Rectal smooth muscle tissue (tissue), 1 donor: ENCODE measurements around the gene LAMA5.

Source experiments
- H3K27ac ChIP-seq: one replicate; pipeline ENCODE4 v1.7.0; 2013; ENCODE audit warnings: low read depth, low read length, inconsistent platforms
- H3K27me3 ChIP-seq: one replicate; pipeline ENCODE4 v1.7.0; 2013; ENCODE audit warnings: low read length; ENCODE audit not compliant: control insufficient read depth, insufficient read depth
- H3K36me3 ChIP-seq: one replicate; pipeline ENCODE4 v1.7.0; 2013; ENCODE audit warnings: low read length; ENCODE audit not compliant: control insufficient read depth, insufficient read depth
- H3K4me1 ChIP-seq: one replicate; pipeline ENCODE4 v1.7.0; 2013; ENCODE audit warnings: low read length; ENCODE audit not compliant: control insufficient read depth, insufficient read depth
- H3K4me3 ChIP-seq: one replicate; pipeline ENCODE4 v1.7.0; 2013; ENCODE audit warnings: low read length
- H3K9ac ChIP-seq: one replicate; pipeline ENCODE4 v1.7.0; 2013; ENCODE audit warnings: low read length

LAMA5 gene

DNA sequence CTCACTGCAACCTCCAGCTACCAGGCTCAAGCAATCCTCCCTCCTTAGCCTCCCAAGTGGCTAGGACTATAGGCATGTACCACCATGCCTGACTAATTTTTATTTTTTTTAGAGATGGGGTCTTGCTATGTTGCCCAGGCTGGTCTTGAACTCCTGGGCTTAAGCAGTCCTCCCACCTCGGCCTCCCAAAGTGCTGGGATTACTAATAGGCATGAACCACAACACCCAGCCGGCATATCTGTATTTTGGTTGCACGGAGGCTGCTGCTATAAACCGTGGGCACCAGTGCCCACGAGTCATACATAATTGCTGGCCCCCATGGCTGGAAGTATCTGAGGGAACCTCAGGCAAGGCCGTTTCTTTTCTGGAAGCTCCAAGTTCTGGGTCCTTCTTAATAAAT, 82.7 kb downstream of the LAMA5 start:
- Histone ChIP-seq H3K4me3 (no peak overlapping the region), H3K4me1 (no peaks in the 10 kb centered on the region), H3K36me3 (peaks cover 50% of the 10 kb centered on the region), H3K27ac (no peak overlapping the region), H3K27me3 (no peaks in the 10 kb centered on the region), H3K9ac (no peak overlapping the region)

- no peak overlapping the region for H3K9ac ChIP-seq
- H3K36me3 ChIP-seq: peaks cover 55% of the 10 kb centered on the region
- no peaks in the 10 kb centered on the region for H3K27me3 ChIP-seq
- H3K4me1 ChIP-seq: no peaks in the 10 kb centered on the region
- H3K4me3 ChIP-seq: no peak overlapping the region
- H3K27ac ChIP-seq: no peak overlapping the region
Measured at GRCh38 chr20:62282877-62283503, 84.1 kb downstream of the LAMA5 start.

GRCh38 chr20:62282103-62282502, 85.0 kb downstream of the LAMA5 start:
- Histone ChIP-seq H3K4me3 (no peak overlapping the region), H3K36me3 (peaks cover 51% of the 10 kb centered on the region), H3K4me1 (no peaks in the 10 kb centered on the region), H3K27ac (no peak overlapping the region), H3K9ac (no peak overlapping the region), H3K27me3 (no peaks in the 10 kb centered on the region)

- H3K4me3 ChIP-seq: no peak overlapping the region
- no peak overlapping the region for H3K9ac ChIP-seq
- peaks cover 45% of the 10 kb centered on the region for H3K36me3 ChIP-seq
- H3K4me1 ChIP-seq: no peaks in the 10 kb centered on the region
- H3K27me3 ChIP-seq: no peaks in the 10 kb centered on the region
- no peak overlapping the region for H3K27ac ChIP-seq
Measured at GRCh38 chr20:62281161-62281933, 85.8 kb downstream of the LAMA5 start.

DNA sequence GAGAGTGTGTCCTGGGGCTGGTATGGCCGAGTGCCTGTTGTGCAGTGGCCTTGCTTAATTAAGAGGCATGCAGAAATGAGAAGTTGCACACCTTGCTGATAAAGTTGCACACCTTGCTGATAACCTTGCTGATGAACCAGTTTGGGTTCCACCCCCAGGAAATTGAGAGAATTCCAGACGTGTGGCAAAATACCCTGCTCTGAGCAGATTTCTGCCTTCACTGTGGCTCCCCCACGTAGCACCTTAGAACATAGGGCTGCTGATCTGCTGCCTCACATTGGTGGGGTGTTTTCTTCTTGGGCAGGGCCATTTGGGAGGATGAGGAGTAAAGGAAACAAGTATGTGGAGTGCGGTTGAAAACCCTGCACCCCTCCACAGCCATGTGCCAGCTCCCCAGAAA, 86.8 kb downstream of the LAMA5 start:
- no peaks in the 10 kb centered on the region for H3K27me3 ChIP-seq
- no peak overlapping the region for H3K4me3 ChIP-seq
- H3K27ac ChIP-seq: no peak overlapping the region
- no peaks in the 10 kb centered on the region for H3K4me1 ChIP-seq
- no peak overlapping the region for H3K9ac ChIP-seq
- peaks cover 45% of the 10 kb centered on the region for H3K36me3 ChIP-seq

DNA sequence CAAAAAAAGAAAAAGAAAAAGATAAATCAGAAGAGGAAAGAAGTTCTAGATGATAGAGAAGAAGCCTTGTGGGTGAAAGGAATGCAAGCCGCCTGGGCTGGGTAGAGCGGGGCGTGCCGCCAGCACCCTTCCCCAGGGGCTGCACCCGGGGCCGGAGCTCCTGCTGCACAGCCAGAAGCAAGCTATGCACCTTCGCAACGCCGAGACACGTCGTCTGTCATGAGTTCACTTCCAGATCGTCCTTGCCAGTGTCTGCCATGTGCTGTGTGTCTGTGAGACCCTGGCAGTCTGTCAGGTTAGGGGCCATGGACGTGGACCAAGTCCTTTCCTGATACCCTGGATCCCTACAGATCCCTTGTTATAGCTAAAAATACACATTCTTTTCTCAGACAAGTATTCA, 89.9 kb downstream of the LAMA5 start:
- Histone ChIP-seq H3K4me1 (no peaks in the 10 kb centered on the region), H3K9ac (no peak overlapping the region), H3K36me3 (peaks cover 50% of the 10 kb centered on the region), H3K4me3 (no peak overlapping the region), H3K27ac (no peak overlapping the region), H3K27me3 (no peaks in the 10 kb centered on the region)

DNA sequence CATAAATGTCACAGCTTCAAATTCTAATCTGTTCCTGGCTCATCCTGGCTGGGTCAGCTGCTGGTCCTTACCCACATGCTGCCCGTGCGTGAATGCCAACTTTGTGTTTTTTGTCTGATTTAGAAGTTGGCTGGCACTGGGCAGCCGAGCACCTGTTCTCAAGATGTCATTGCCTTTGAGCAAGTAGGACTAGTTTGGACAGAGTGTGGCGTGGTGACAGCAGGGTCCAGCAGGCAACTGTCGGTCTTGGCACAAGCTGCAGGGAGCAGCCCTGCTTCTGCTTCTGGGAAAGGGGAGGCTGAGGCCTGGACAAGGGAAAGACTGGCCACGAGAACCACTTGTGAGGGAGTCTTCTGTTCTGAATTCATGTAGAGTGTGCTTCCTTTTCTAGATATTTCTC, 90.7 kb downstream of the LAMA5 start:
- peaks cover 48% of the 10 kb centered on the region for H3K36me3 ChIP-seq
- H3K4me3 ChIP-seq: no peak overlapping the region
- H3K4me1 ChIP-seq: no peaks in the 10 kb centered on the region
- H3K27ac ChIP-seq: no peak overlapping the region
- no peaks in the 10 kb centered on the region for H3K27me3 ChIP-seq
- no peak overlapping the region for H3K9ac ChIP-seq

- Histone ChIP-seq H3K4me1 (no peaks in the 10 kb centered on the region), H3K27ac (no peak overlapping the region), H3K9ac (no peak overlapping the region), H3K36me3 (peaks cover 36% of the 10 kb centered on the region), H3K27me3 (no peaks in the 10 kb centered on the region), H3K4me3 (no peak overlapping the region)
Measured at GRCh38 chr20:62275219-62275618, 91.9 kb downstream of the LAMA5 start.

DNA sequence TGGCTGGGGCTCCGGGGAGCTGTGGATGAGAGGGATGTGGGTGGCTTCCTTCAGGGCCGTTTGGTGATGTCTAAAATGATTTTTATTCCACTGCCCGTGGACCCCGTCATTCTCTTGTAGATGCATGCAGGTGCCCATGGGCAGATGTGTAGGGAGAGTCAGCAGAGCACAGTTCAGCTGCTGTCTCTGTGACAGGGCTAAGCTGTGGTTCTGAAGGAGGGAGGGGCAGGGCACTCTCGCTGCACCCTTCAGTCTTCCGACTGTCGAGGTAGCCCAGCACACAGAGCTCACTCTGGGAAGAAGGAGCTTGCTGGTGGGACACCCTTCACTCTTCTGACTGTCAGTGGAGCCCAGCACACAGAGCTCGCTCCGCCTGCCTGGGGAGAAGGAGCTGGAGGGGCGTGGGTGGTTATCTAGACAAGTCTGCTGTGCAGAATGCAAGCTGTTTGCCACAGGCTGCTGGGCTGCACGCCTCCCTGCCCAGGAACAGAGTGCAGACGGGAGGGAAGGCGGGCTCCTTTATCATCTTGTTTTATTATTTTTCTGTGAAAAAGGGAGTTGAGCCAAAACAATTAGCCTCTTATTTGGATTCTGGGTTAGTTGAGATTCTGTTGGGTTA, 92.7 kb downstream of the LAMA5 start:
- no peak overlapping the region for H3K4me3 ChIP-seq
- H3K9ac ChIP-seq: no peak overlapping the region
- no peaks in the 10 kb centered on the region for H3K4me1 ChIP-seq
- H3K36me3 ChIP-seq: peaks cover 29% of the 10 kb centered on the region
- H3K27ac ChIP-seq: no peak overlapping the region
- H3K27me3 ChIP-seq: no peaks in the 10 kb centered on the region

DNA sequence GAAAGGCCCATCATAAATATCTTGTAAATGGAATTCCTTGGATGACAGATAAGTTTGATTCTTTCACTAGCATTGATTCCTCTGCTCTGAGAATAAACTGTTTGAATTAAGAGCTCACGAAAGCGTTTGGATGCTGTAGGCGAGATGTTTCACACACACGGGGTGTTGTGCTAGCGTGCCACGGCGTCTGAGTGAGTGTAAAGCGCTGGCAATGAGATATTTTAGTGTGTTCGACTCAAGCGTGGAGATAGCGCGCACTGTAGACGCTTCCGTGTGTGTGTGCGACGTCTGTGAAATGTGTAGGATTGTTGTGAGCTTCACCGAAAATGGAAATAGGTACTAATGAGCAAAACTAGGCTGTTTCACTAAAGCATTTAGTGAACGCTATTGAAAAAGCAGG, 93.7 kb downstream of the LAMA5 start:
- no peak overlapping the region for H3K9ac ChIP-seq
- no peaks in the 10 kb centered on the region for H3K4me1 ChIP-seq
- peaks cover 24% of the 10 kb centered on the region for H3K36me3 ChIP-seq
- H3K27me3 ChIP-seq: no peaks in the 10 kb centered on the region
- H3K4me3 ChIP-seq: no peak overlapping the region
- H3K27ac ChIP-seq: no peak overlapping the region

GRCh38 chr20:62272200-62272599, 94.9 kb downstream of the LAMA5 start:
- Histone ChIP-seq H3K9ac (no peak overlapping the region), H3K4me3 (no peak overlapping the region), H3K36me3 (peaks cover 24% of the 10 kb centered on the region), H3K27ac (no peak overlapping the region), H3K27me3 (no peaks in the 10 kb centered on the region), H3K4me1 (no peaks in the 10 kb centered on the region)

- Histone ChIP-seq H3K36me3 (peaks cover 31% of the 10 kb centered on the region), H3K4me3 (no peak overlapping the region), H3K27ac (no peak overlapping the region), H3K27me3 (no peaks in the 10 kb centered on the region), H3K4me1 (no peaks in the 10 kb centered on the region), H3K9ac (no peak overlapping the region)
Measured at GRCh38 chr20:62269871-62270270, 97.2 kb downstream of the LAMA5 start.
